ENCODE results near the gene WDR64.
A peak's percentile ranks its signal among the peaks of the same experiment; 100 is the strongest.

Gene WDR64

GRCh38 chr1:241846862-241847539 is 194.9 kb downstream of the WDR64 start:
- DNase-seq = no peak

- DNase-seq = no peak
Observed at GRCh38 chr1:241847540-241847795, 195.4 kb downstream of the WDR64 start.

GRCh38 chr1:241847796-241848685 is 196.0 kb downstream of the WDR64 start, which contains the start of gene EXO1:
TSS of gene EXO1 (plus strand) at chr1:241848204. CDS start at chr1:241850426, 2,222 bp downstream.
- peak; percentile 90 to 92 for DNase-seq

GRCh38 chr1:241848686-241849344 is 196.7 kb downstream of the WDR64 start:
- DNase-seq = no peak

- no peak for DNase-seq
Observed at GRCh38 chr1:241849345-241849695, 197.2 kb downstream of the WDR64 start.

Data from activated CD4-positive, alpha-beta T cell treated with anti-CD3 and anti-CD28 coated beads, Interleukin-2, amount 50 U/mL, for 48 hours (primary cell).